Measurements from ENCODE around the gene RFPL4AL1.
"Not testable (repeated sequence)": the region's sequence is repeated elsewhere in the genome, so short reads cannot be mapped to it uniquely, and the experiment has no call there.

The RFPL4AL1 gene

GRCh38 chr19:55768818-55769217, at the start of gene RFPL4AL1:
RFPL4AL1 (plus strand) TSS chr19:55769118; CDS start chr19:55771805, 2,687 bp downstream.
- FAIRE-seq: not testable (repeated sequence)

GRCh38 chr19:55720214-55720746, 48.6 kb upstream of the RFPL4AL1 start:
- FAIRE-seq: no peak

GRCh38 chr19:55720801-55721200, 48.1 kb upstream of the RFPL4AL1 start:
- FAIRE-seq: no peak

- FAIRE-seq: no peak
Measured at GRCh38 chr19:55723491-55723890, 45.4 kb upstream of the RFPL4AL1 start.

GRCh38 chr19:55730378-55730777, 38.5 kb upstream of the RFPL4AL1 start:
- FAIRE-seq: not testable (repeated sequence)

GRCh38 chr19:55738302-55738701, 30.6 kb upstream of the RFPL4AL1 start, which contains the start of gene NLRP9:
NLRP9 (minus strand) TSS chr19:55738402; CDS start chr19:55738374, 28 bp downstream.
- FAIRE-seq: no peak

GRCh38 chr19:55750715-55751114, 18.2 kb upstream of the RFPL4AL1 start:
- no peak for FAIRE-seq

GRCh38 chr19:55753401-55753800, 15.5 kb upstream of the RFPL4AL1 start:
- no peak for FAIRE-seq

GRCh38 chr19:55756808-55757207, 12.1 kb upstream of the RFPL4AL1 start:
- not testable (repeated sequence) for FAIRE-seq

GRCh38 chr19:55758797-55759196, 10.1 kb upstream of the RFPL4AL1 start, which contains the start of gene RFPL4A:
RFPL4A (plus strand) TSS chr19:55759097; CDS start chr19:55761801, 2,704 bp downstream.
- FAIRE-seq: not testable (repeated sequence)

GRCh38 chr19:55766466-55766865, 2.5 kb upstream of the RFPL4AL1 start:
- no peak for FAIRE-seq

GRCh38 chr19:55769632-55770031, 714 bp downstream of the RFPL4AL1 start:
- FAIRE-seq: not testable (repeated sequence)

- no peak for FAIRE-seq
Measured at GRCh38 chr19:55777528-55777927, 8.6 kb downstream of the RFPL4AL1 start.

- no peak for FAIRE-seq
Measured at GRCh38 chr19:55778331-55778730, 9.4 kb downstream of the RFPL4AL1 start.

- FAIRE-seq: no peak
Measured at GRCh38 chr19:55781112-55781511, 12.2 kb downstream of the RFPL4AL1 start.

GRCh38 chr19:55795021-55795420, 26.1 kb downstream of the RFPL4AL1 start:
- no peak for FAIRE-seq

- FAIRE-seq: no peak
Measured at GRCh38 chr19:55801416-55801815, 32.5 kb downstream of the RFPL4AL1 start.

- no peak for FAIRE-seq
Measured at GRCh38 chr19:55802281-55802680, 33.4 kb downstream of the RFPL4AL1 start.

- no peak for FAIRE-seq
Measured at GRCh38 chr19:55809381-55810058, 40.6 kb downstream of the RFPL4AL1 start.

GRCh38 chr19:55811340-55811739, 42.4 kb downstream of the RFPL4AL1 start:
- FAIRE-seq: no peak

- no peak for FAIRE-seq
Measured at GRCh38 chr19:55812449-55812848, 43.5 kb downstream of the RFPL4AL1 start.

- no peak for FAIRE-seq
Measured at GRCh38 chr19:55813906-55814305, 45.0 kb downstream of the RFPL4AL1 start.

GRCh38 chr19:55820037-55820436, 51.1 kb downstream of the RFPL4AL1 start:
- no peak for FAIRE-seq

Measured in endometrium (tissue), 2 donors.